Suprapubic skin (tissue), 4 donors: Measurements from ENCODE around the gene ARID1B.

Experiments used
- CTCF ChIP-seq, 2 donors: fragments of 200-600 bp in 1 of 2; fragments of 450-650 bp in 1 of 2; sonication (generic) in 1 of 2; IDR thresholded peaks; one replicate each; pipeline ENCODE4 v1.5.1; 2016 to 2019; ENCODE audit warnings: antibody characterized with exemption in 2 of 2, mild to moderate bottlenecking in 1 of 2, moderate library complexity in 1 of 2
- POLR2A ChIP-seq, 2 donors: fragments of 450-650 bp; IDR thresholded peaks; one replicate each; pipeline ENCODE4 v1.6.1; 2017; ENCODE audit warnings: antibody characterized with exemption in 2 of 2, mild to moderate bottlenecking in 2 of 2, moderate library complexity in 2 of 2
- POLR2AphosphoS5 ChIP-seq, 3 donors: sonication (generic); formaldehyde crosslinking; IDR thresholded peaks; one replicate each; pipeline ENCODE4 v1.6.1; 2017; ENCODE audit warnings: antibody characterized with exemption in 3 of 3

- TF ChIP-seq CTCF (IDR thresholded peaks at IDR 0.05): peak in 1 of 2 donors; percentile 57
- TF ChIP-seq POLR2A (IDR thresholded peaks at IDR 0.05): peak; percentile 94 to 97
- TF ChIP-seq POLR2AphosphoS5 (IDR thresholded peaks at IDR 0.05): peak; percentile 80 to 94 (median 91)
Measured at GRCh38 chr6:157021344-157021992, 244.3 kb downstream of the ARID1B start.
